Karpas-422 (cell line): ENCODE results near the gene DENND2C. TPM values are rescaled to one million over a fixed set of nuclear protein-coding genes. Genes with fewer than 3 reads are reported as not detected.

Experiments used
- small RNA-seq: library from RNA; depleted of rRNA; stranded (forward); fragments of <200 nt; gene quantifications from one replicate; pipeline ENCODE3, GENCODE V24; 2014
- total RNA-seq: library from RNA; depleted of rRNA; stranded (reverse); fragments of >200 nt; shearing (Covaris generic); gene quantifications from 2 replicates; pipeline ENCODE4 v1.2.3, GENCODE V29; 2014; ENCODE audit warnings: low replicate concordance; rRNA removed

The DENND2C gene
- total RNA-seq, 1 experiment from 2014 or later, result 0.60 TPM

Small RNA genes lying within 50 kb of the gene (small RNA-seq; reads per million reads assigned to genes)
- gene RN7SL432P, result not detected

Other genes with a start within 250 kb of the DENND2C start
- 38.0 and 78.9 TPM in 2 replicates for gene TRIM33, start 158.8 kb downstream of the DENND2C start, total RNA-seq
- 45.7 and 46.2 TPM in 2 replicates for gene BCAS2, start 88.4 kb downstream of the DENND2C start, total RNA-seq
- gene AMPD1, start 25.5 kb upstream of the DENND2C start, total RNA-seq, result not detected in 2 replicates
- 30.6 and 68.0 TPM in 2 replicates for gene NRAS, start 46.7 kb upstream of the DENND2C start, total RNA-seq
- gene CSDE1, start 87.9 kb upstream of the DENND2C start, total RNA-seq, result 310 and 375 TPM in 2 replicates
- gene SIKE1, start 110.6 kb upstream of the DENND2C start, total RNA-seq, result 75.4 and 106 TPM in 2 replicates
- gene SYCP1, start 184.8 kb upstream of the DENND2C start, total RNA-seq, result not detected in 2 replicates